ENCODE measurements around the gene SKAP1.
"Not testable (repeated sequence)": the region's sequence is repeated elsewhere in the genome, so short reads cannot be mapped to it uniquely, and the experiment has no call there.

Gene SKAP1

DNA sequence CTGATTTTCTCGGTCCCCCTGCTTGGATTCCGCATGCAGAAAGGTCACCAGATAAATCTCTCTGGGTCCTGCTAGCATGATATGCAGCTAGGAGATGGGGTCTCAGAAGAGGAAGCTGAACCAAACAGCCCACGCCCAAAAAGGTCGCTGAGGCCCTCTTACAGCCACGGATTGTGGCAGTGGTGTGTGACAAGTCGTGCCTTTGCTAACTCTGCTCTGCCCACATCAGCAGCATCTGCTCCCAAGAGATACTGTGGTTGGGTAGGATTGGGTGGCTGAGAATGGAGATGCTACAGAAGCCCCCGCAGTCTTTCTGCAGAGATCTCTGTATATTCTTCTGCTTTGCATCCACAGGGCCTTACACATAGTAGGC is 15.2 kb upstream of the SKAP1 start:
- DNase-seq, result no peak

DNA sequence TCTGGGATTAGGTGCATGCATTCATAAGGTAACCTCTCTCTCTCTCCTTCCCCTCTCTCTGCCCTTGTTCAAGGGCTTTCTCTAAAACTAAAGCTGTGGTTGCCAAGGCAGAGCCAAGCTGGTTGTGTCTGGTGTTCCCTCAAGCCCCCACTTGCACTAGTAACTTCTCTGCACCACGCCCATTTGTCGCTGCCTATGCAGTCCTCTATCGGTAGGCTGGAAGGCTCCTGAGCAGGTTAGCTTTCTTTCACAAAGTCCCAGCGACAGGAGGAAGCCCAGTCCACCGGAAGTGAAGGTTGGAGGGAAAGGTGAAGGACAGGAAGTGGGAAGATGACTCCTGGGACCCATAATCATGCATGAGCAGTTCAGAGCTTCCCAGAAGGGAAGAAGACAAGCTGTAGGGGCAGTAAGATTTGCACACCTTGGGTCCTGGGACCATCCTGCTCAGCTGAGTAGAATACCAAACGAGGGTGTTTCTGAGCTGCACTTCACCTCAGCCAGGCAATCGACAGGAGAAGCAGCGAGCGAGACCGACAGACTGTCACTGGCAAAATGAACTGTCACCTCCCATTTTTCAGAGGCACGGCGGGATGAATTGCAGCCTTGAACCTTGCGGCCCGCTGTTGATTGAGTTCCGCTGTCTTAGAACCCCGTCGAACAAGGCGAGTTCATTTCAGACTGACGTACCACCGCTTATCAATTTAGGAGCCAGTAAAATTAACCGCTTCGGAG is 14.7 kb upstream of the SKAP1 start:
- DNase-seq, result no peak

DNA sequence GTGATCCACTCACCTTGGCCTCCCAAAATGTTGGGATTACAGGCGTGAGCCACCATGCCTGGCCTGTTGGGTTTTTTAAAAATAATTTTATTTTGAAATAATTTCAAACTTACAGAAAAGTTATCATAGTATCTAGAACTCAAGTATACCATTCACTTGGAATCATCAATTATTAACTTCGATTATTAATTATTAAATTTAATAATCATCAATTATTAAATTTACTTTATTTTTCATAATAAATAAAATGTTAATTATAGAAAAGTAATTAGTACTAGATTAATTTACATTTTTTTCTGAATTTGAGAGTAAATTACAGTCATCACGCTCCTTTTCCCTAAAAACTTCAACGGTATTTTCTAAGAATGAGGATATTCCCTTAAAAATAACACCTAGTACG is 13.7 kb upstream of the SKAP1 start:
- DNase-seq, result no peak

DNA sequence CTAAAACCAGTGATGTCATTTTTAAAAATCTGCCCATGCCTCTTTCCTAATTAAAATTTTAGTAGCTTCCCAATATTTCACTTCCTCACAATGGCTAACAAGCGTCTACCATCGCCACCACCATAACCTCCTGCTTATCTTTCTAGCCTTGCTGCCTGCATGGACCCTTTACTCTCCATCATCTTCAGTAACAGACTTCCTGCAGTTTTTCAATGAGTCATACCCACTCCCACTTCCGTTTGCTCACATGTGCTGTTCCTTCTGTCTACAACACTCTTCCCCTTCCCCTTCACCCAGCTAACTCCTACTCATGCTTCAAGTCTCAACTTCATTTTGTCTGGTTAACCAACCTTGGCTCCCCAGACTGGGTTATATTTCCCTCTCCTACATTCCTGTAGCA is 12.8 kb upstream of the SKAP1 start:
- DNase-seq, result no peak

DNA sequence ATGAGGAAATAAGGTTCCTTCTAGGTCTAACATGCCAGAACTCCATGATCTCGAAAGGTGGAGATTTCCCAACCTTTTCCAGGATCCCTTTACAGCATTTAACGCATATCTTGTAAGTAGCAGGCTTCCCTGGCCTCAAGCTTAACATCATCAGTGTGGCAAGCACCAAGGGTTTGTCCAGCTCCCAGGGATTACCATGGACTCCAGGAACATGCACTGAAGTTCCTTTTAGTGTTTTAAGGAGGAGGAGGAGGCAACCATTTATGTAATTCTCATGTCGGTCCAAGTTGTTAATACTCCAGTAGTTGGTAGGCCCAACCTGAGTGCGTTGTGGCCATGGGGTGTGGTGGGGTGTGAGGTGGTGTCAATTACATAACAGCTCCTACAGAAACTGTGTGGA is 11.8 kb upstream of the SKAP1 start:
- DNase-seq, result no peak

DNA sequence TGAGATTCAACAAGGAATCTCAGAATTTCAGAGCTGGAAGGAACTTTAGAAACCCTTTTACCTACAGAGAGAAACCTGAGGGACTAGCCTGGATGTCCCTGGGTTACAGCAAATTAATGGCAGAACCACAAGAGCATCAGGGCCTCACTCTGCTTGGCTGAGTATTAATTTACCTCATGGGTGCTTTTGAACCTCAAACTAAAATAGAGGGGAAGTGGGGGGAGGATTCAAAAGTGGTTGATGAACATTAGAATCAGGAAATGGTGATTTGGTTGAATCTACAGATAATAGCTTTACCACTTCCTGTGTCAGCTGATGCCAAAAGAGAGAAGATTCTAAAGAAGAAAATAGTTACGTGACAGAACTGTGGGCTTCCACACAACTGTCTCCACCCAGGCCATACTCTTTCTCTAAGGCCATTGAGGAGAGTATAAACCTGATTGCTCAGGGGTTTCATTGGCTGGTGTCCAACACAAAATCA is 11.3 kb upstream of the SKAP1 start:
- no peak for DNase-seq

DNA sequence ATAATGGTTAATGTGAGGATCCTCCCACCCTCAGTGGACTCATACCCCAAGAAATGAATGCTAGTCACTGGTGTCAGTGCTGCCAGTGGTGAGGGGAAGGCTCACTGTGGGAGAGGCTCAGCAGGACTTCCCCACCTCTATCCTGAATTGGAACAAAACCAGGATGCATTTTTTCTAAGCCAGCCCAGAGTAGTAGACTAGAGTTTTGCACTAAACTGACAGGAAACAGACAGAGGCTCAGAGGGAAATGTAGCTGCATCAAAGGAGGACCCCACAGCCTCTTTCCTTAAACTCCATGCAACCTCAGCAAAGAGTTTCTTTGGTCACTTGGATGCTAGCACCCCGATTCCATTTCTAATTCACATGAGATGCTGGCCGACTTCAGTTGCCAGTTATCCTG is 10.7 kb upstream of the SKAP1 start:
- no peak for DNase-seq

DNA sequence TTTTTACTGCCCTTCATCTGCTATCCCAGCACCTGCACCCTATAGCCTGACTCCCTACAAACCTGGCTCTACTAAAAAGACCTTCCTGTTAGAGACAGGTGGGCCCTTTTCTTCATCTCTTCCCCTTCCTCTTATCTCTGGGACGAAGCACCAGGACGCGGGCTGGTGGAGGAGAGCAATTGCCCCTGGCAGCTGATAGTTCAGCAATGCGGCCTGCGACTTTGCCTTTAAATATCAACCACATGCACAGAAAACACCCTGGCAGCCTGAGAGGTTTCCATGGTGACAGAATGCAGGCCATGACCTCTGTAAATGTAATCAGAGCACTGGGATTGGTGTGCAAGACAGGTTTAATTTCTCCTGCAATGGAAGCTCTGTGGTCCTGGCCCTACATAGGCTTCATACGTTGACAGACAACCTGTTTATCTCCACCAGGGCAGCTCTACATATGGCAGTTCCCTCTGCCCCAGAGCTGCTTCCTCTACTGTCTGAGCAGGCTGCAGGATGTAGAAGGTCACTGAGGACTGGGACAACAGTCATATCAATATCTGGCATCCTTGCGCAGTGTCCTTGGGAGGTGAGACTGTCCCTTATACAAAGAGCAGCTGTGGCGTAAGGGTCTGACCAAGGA is 10.0 kb upstream of the SKAP1 start:
- peak; percentile 18 to 60 (median 27) for DNase-seq

DNA sequence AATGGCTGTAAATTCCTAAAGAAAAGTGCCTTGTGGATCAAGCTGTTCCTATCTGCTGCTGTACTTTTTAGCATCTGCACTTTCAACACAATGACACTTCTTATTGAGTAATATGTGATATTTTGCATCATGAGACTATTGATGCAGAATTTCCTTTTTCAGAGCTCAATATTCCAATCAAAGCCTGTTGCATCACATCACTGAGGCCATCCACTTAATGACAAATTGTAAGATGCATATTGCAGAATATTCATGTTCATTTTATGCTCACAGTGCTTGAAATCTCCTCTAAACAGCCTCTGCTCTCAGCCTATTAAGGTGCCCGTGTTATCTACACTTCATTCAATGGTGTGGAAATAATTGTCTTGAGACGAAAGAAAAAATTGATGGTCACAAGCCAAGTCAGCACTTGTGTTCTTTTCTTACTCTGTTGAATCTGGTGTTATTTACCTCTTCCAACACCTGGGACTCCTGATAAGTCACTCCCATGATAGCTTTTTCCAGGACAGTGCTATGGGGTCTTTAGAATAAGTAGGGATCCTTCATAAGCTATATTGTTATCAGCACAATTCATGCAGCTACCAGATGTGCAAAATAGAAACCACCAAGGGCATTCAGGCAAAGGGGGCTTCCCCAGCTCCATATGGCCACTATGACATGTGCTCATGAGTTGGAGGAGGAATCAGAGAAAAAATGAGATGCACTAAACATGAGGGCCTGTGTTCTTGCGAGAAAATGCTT is 9.3 kb upstream of the SKAP1 start:
- DNase-seq, result no peak

DNA sequence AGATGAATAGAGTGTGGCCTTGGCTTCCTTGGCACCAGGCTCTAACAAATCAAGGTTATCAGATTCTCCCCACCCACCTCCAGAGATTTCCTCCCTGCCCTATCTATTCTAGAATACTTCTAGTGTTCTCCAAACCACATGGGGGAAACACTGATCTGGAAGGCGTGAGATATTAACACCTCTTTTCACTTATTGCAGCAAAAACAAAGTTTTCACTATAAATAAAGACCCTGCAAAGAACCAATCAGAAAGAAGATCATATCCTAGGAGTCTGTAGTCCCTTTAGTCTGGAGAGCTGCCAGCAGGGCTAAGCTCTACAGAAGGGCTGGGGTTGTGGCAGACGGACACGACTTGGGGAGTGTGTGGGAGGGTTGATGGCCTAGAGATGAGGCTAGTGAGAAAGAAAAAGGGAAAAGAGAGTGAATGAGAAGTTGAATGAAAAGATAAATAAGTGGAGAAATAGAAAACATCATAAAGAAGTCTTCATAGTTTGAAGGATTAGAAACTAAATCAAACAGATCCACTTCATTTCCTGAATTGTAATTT is 8.6 kb upstream of the SKAP1 start:
- DNase-seq, result no peak

DNA sequence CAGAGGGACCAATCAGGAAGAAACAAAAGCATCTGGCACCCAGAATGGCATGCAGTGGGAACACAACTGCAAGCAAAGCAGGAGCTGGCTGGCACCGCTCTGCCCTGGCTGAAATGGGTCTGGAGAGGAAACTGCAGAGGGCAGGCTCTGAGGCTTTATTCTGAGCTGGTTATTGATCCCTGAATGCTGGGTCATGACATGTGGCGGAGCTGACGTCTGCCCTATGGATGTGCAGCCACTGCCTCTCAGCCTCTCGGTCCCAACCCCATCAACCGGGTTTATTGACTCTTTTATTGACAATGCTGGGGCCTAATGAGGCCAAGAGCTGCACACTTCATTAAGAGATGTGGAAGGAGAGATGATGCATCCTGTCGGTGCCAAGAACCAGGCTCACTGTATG is 3.9 kb upstream of the SKAP1 start:
- DNase-seq, result no peak

DNA sequence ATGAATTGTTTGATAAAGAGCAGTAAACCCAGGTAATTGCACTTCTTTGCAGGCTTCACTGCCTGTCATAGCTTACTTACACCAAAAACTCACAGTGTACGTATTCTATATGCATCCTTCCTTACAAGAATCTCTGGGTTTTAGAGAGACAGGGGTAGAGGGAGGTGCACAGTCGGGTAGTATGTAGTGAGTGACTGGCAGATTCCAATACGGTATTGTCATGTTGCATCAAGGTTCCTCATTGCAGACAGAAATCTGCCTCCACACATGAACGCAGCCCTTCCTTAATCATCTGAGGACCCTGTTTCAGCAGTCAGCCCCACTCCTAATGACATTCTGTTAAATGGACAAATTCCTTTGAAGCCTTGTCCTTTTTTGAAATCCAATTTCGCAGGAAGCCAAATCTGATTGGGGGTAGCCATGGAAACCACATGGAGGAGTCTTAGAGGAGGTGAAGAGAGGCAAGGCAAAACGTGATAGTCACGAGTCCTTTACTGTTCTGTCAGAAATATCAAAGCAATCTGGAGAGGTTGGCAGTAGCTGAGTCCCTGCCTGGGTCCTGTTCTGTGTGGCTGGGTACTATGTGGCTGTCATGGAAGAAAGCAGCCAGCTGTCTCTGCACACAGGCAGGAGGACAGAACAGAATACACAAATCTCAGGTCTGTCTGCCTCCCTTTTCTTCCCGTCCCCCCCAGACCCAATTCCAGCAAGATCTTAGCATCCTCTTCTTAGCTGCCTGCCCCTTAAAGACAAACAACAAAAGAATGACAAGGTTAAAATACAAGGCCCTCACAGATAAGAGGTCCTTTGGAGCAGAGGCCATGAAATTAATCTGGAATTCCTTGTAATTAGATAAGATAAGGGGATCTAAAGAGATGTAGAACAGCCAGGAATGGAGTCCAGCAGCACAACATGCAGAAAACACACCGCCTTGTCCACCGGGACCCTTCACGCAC is 3.1 kb upstream of the SKAP1 start:
- DNase-seq, result no peak

DNA sequence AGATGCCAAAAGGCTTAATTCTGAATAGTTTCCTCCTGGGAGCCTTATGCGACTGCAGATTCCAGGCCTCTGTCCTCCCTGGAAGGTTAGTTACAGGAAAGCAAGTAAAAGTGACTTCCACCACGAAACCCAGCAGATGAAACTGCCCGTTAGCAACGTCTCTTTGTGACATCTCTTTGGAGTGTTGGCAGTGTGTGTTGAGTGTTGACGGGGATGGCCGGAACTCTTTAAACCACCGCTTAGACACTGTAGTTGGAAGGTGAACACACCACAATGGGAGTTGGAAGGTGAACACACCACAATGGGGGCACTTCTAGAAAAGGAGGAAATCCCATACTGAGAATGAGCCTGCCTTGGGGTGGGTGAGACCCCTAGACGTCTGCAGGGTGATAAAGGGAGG is 858 bp downstream of the SKAP1 start:
- DNase-seq, result no peak

DNA sequence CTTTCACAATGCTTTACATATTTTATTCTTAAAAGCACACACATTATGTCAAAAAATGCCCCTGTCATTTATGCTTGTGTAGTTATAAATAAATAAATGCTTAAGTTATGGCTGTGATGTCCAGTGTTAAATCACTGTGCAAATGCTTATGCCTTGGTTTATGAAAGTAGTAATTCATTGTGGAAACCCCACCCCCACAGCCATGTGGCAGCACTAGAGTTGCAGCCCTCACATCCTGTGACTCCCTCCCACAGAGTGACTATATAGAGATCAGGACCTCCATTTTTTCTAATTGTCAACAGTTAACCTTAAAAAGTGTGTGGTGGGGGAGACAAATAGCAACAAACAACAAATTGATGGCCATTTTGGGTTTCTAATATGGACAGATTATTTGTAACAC is 2.4 kb downstream of the SKAP1 start:
- peak in 2 of 3 experiments; percentile 25 to 59 for DNase-seq

DNA sequence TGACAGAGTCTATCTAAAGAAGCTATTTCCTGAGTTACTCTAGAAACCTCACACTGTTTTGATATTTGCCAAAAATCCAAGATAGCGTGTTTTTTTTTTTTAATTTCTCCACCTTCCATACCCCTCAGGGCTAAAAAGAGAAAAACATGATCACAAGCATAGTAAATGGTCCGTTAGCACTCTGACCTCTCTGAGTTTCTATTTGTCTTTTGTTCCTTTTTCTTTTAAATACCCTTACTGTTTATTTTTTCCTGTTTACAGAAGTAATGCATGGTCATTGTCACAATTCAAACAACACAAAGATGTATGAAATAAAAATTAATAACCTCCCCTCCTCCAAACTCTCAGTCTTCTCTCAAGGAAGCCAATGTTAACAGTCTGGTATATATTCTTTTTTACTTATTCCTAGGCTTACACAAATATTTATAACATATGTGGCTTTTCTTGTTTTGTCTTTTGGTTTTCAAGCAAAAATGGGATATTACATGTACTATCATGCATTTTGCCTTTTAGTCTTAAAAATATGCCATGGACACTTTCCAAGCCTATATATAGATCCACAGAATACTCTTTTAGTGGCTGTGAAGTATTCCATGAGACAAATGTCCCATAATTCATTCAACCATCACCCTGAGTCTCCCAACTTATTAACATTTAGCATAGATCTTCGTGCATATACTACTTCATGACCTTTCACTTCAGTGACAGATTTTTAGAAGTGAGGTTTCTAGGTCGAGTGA is 3.1 kb downstream of the SKAP1 start:
- no peak for DNase-seq

DNA sequence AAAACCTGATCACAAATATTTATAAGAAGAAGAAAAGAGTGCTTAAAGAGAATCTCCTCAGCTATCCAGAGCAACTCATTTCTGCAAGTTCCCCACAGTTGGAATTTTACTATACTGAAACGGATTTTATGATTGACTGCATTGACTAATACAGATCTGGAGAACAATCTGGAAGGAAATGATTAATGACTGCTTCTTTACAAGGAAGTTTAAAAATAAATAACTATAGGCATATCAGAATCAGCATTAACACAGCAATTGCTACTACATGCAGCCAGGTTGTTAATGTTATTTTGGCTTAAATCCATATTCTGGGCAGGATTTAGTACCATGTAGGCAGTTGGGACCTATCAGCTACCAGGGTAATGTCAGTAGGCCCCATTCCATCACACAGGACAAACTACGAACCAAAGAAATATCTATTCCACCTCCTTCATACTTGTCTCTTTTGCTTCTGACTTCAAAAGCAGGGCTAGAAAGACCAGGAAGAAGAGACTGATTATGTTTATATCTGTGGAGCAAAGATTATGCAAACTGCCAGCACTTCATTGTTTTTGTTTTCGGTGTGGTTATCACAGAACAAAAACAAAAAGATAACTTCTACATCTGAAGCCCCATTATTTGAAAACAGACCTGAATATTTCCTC is 3.9 kb downstream of the SKAP1 start:
- no peak for DNase-seq

DNA sequence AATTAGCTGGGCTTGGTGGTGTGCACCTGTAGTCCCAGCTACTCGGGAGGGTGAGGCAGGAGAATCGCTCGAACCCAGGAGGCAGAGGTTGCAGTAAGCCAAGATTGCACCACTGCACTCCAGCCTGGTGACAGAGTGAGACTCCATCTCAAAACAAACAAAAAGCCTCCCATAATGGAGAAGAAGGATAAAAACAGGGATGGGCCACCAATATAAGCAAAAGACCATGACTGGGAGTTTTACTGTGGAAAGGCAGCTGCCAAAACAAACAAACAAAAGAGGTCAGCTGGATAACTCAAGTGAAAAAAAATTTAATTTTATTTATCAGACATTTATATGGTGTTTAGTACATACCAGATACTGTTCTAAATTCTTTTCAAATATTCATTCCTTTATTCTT is 8.0 kb downstream of the SKAP1 start:
- DNase-seq, result not testable (repeated sequence)

DNA sequence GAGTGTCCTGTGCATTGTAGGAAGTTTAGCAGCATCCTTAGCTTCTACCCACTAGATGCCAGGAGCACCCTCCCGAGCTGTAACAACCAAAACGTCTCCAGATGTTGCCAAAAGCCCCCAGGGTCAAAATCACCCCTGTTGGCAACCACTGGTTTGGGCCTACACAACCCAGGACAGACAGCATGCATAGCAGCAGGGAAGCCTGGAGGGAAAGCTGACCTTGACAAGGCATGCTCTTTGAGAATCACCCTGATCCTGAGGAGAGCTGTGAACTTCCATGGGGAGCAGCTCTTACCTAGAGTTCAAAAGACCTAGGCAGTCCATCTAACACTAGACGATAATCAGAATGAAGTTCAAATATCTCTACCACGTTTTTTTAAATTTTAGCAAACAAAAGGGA is 9.2 kb downstream of the SKAP1 start:
- DNase-seq, result no peak

DNA sequence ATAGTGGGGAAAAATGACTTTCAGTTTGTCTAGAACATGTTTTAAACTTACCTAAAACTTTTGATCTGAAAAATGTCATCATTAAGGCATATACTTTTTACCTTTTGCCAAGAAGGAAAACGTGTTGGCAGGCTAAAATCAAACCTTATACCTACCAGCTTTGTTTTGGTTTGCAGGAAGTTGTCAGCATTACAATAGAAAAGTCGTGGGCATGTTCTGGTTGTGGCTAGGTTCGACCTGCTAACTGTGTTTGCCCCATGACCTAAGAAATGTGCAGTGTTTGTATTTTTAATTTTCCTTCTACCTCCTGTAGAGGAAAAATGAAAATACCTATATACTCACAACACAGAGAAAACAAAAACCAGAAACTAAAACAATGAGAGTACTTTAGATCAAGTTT is 13.0 kb downstream of the SKAP1 start:
- no peak for DNase-seq

DNA sequence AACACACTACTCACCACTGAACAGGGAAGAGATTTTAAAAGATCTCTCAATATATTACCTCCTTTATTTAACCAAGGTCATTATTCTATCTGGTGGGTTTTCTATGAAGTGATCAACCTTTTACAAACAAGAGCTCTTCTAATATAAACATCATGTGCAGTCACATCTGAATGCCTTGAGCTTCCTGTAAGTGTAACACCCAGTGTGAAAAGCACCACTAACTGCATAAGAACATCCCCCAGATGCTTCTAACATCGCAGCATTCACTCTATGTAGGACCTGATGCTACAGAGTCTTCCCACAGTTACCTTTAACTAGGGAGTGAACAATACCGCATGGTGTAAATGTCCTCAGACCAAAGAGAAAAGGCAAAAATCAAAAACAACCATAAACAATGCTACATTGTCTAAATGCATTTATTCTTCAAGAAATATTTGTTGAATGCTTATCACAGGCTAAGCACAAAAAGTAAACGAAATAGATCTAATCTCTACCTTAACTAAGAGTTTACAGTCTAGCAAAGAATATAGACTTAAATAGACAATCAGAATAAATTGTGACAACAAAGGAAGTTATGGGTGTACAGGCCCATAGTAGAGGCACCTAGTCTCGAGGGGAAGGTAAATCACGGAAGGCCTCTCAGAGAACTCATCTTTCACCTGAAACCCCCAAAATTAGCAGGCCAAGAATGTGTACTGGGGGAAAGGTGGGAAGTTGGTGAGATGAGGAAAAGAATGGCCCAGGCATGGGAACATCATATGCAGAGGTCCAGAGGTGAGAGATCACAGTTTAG is 16.2 kb downstream of the SKAP1 start:
- DNase-seq, result no peak

DNA sequence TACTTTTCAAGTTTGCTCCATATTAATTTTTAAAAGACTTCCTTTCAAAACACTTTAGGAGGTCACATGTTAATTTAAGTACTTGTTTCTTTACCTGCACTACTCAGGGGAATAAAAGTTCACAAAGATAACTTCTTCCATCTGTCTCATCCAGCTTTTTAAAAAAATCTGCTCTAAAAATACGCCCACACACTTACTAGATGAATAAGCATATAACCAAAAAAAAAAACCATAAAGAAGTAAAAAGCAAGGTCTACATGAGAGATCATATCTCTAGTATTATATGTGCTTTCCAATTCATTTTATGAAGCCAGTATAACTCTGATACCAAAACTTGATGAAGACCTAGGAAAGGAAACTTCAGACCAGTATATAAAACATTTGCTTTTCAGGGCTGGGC is 17.2 kb downstream of the SKAP1 start:
- DNase-seq, result no peak
